HG03045 (cell line): ENCODE results near the gene CC2D2A.

Source experiments
- ATAC-seq: cut with Tn5 transposase; IDR thresholded peaks from one replicate; pipeline ENCODE4 v1.9.1; 2021; ENCODE audit warnings: mild to moderate bottlenecking, moderate library complexity; ENCODE audit not compliant: unreplicated experiment

The CC2D2A gene

DNA sequence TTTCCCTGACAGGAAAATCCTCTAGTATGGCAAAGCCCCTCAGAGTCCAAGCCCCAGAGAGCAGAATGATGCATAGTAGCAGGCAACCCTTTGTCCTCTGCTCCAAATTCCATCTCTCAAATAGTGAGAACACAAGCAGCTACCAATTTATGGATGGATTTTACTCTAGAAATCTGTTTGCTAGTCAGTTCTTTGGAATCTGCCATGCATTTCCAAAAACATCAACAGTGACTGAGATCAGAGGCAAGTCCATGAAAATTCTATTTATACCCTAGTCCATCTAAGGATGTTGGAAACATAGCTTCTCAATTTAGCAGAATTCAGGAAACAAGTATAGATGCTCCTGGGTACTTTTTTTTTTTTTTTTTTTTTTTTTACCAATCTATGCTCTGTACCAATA lies 10.0 kb upstream of the CC2D2A start:
- no peak for ATAC-seq

- ATAC-seq, result no peak
Measured at GRCh38 chr4:15466596-15466995, 3.1 kb upstream of the CC2D2A start.

DNA sequence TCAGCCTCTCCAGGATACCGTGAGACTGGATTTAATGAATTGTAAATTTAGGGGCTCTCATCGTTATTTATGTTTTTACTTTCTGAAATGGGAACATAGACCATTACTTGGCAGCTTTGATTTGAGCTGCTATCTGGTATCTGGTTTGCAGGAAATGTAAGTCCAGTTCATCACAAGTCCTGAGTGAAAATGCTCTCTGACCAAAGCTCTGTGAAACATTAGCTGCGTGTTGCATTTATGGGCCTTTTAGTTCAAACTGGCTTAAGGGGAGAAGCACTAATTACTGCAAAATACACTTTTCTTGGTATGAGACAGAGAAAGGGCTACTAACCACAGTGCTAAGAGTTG lies 420 bp downstream of the CC2D2A start:
- no peak for ATAC-seq

GRCh38 chr4:15476396-15476795 lies 6.7 kb downstream of the CC2D2A start:
- no peak for ATAC-seq

DNA sequence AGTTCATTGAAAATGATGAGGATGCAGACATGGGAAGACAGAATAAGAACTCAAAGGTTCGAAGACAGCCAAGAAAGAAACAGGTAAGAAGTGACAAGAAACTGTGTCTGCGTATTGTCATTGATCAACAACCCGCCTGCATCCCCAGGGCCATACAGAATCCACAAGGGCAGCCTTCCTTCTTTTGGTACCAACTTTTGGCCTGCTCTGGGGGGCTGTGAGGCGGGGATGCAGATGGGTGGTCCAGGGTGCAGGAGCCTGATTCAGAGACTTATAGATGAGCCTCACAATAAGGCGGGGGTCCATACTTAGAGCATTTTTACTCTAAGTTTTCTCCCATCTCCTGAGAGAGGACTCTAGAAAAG lies 9.0 kb downstream of the CC2D2A start:
- no peak for ATAC-seq

- no peak for ATAC-seq
Measured at GRCh38 chr4:15479089-15479912, 9.6 kb downstream of the CC2D2A start.

DNA sequence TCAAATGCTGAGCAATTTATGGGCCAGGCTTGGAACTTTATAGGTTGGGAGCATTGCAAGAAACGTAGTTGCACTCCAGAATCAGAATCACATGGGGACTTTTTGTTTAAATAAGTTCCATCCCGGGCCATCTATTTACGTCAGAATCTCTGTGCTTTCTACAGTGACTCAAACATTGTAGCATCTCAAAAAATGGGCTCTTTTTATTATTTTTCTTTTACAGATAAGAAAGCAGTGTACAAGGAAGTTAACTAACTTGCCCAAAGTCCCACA lies 10.2 kb downstream of the CC2D2A start:
- no peak for ATAC-seq

DNA sequence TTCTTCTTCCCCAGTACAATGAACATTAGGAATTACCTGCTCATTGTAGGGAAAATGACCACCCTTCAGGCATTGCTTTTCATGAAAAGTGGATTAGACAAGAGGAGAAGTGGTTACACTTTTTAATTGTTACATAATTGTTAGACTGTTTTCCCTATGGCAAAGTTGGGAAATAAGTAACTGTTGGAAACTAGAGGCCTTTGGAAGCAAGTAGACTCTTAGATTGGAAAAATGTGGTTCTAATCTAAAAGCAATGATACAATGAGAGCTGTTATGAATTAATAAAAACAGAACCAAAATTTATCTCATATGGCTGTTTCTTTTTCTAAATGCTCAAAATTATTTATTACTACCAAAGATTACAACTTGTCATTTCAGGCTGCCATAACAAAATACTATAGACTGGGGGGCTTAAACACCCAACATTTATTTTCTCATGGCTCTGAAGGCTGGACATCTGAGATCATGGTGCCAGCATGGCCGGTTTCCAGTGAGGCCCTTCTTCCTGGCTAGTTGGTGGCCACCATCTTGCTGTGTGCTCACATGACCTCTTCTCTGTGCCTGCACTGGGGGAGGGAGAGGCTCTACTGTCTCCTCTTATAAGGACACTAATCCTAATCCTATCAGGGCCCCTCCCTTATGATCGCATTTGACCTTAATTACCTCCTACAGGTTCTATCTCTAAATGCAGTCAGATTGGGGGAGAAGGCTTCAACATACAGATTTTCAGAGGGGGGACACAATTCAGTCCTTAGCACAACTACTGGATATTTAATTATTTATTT lies 12.5 kb downstream of the CC2D2A start:
- no peak for ATAC-seq

DNA sequence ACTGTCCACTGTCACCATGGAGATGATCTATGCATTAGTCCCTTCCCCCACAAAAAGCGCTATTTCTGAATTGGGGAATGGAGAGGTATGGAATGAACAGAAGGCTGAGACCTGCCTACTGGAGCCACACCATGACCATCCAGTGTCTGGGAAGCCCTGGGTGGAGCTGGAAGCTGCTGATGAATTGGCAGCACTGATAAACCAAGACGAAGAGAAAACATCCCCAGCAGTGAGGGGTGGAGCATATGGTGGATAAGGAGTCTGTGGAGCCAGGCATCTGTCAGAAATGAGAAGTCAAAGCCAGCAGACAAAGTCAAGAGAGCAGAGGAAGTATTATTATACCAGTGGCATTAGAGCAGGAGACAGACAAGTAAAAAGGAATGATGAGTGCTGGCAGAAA lies 13.2 kb downstream of the CC2D2A start:
- no peak for ATAC-seq

DNA sequence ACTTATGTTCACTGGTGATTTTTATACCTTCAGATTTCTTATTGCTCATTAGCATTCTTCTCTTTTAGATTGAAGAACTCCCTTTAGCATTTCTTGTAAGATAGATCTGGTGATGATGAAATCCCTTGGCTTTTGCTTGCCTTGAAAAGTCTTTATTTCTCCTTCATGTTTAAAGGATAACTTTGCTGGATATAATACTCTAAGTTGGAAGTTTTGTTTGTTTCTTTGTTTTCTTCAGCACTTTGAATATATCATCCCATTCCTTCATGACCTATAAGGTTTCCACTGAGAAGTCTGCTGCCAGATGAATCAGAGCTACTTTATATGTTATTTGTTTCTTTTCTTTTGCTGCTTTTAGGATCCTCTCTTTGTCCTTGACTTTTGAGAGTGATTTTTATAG lies 18.5 kb downstream of the CC2D2A start:
- no peak for ATAC-seq

DNA sequence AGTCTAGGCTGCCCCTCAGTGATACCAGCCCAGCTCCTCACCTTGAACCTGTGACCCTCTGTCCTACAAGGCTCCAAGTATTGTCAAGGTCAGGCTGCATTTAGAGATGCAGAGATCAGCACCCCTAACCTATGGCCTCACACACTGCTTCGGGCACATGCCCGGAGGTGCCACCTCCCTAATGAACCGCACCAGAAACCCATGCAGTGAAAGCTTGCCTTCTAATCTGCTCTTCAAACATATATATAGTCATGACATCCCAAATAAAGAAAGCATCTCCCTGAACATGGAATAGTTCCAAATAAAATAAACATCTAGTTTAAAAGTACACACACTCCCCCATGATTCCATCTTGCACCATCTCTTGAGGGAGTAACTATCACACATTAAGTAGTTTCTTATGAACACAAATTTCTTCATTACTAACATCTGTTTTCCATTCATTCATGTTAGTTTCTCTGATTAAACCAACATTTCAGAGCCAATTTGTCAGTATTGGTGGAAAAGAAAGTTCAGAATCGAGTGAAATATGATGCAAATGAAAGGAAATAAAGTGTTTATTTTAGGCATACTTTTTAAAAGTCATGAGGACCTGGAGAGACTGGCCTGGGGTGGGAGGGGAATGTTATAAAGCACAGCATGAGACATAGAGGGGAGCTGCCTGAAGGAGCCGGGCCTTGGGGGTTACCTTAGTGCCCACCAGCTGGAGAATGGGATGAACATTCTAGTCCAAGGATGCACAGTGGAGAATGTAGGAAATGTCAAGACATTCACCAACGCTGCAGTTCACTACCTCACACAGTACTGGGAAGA lies 19.2 kb downstream of the CC2D2A start:
- no peak for ATAC-seq

- ATAC-seq, result no peak
Measured at GRCh38 chr4:15489551-15489950, 19.9 kb downstream of the CC2D2A start.

DNA sequence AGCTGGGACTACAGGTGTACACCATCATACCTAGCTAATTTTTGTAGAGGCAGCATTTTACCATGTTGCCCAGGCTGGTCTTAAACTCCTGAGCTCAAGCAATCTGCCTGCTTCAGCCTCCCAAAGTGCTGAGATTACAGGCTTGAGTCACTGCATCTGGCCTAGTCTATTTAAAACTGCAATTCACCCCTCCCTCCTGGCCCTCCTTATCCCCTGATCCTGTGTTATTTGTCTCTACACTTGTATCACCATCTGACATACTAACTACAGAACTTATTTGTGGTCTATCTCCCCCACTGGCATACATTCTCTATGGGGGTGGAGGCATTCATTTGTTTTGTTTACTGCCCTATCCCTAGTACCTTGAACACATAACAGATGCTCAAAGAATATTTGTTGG lies 23.7 kb downstream of the CC2D2A start:
- no peak for ATAC-seq

DNA sequence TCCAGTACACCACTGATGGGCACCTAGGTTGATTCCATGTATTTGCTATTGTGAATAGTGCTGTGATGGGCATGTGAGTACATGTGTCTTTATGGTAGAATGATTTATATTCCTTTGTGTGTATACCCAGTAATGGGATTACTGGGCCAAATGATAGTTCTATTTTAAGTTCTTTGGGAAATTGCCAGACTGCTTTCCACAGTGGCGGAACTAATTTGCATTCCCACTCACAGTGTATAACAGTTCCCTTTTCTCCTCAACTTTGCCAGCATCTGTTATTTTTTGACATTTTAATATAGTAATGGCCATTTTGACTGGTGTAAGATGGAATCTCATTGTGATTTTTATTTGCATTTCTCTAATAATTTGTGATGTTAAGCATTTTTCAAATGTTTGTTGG lies 25.9 kb downstream of the CC2D2A start:
- ATAC-seq, result no peak

GRCh38 chr4:15498356-15498755 lies 28.7 kb downstream of the CC2D2A start:
- no peak for ATAC-seq

- ATAC-seq, result no peak
Measured at GRCh38 chr4:15500701-15501100, 31.0 kb downstream of the CC2D2A start.

DNA sequence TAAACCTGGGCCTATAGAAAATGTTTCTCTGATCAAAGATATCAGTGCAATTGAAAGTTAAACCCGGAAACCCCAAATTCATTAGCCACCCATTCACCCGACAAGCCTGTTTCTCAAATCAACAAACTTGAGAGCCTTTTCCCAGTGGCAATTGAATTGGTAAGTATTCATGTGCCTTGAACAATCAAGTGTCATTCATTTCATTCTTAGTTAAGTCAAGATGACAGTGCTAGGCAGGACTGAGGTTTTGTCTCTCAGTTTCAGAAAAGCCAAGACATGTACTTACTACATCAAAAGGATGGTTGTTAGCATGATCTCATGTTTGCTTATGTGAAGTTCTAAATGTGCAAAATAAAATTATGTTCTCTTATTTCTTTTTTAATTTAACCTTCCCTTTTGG lies 32.3 kb downstream of the CC2D2A start:
- no peak for ATAC-seq

DNA sequence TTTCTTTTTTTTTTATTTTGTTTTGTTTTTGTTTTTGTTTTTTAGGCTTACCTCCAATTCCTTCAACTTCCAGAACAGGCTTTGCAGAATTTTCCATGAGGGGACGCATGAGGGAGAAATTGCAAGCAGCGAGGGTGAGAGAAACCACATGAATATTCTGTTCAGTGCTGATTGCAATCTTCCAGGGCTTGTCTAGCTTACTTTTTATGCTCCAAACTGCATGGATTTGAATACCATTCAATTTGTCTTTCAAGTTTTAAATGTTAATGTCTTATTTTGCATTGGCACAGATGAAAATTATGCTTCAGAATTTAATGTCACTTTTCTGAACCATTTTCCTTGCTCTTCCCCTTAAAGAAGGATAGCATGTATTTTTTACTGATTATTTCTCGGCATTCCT lies 32.7 kb downstream of the CC2D2A start:
- ATAC-seq, result no peak

GRCh38 chr4:15504041-15504440 lies 34.4 kb downstream of the CC2D2A start:
- ATAC-seq, result no peak

DNA sequence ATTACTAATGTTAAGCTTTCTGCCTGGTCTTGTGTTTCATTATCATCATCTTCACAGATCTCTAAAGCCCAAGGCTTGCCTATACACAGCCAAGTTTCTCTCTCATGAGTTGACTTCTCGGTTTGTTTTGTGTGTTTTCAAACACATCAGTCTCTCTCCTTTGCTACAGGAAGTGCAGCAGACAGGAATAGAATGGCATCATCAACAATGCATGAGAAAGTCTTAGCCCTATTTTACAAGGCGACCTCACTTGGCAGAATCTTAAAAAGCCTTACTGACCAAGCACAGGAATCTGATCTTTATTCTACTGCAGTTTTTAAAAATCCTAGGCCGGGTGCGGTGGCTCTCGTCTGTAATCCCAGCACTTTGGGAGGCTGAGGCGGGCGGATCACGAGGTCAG lies 36.8 kb downstream of the CC2D2A start:
- ATAC-seq, result no peak

GRCh38 chr4:15507679-15508078 lies 38.0 kb downstream of the CC2D2A start:
- ATAC-seq, result no peak

GRCh38 chr4:15510961-15511360 lies 41.3 kb downstream of the CC2D2A start:
- no peak for ATAC-seq
